HepG2 (cell line): Measurements from ENCODE around the gene TMEM151A. TPM values are rescaled to one million over a fixed set of nuclear protein-coding genes. Genes with fewer than 3 reads are reported as not detected.
A peak's percentile ranks its signal among the peaks of the same experiment; 100 is the strongest.

Source experiments
- ADNP ChIP-seq: sonication (generic); formaldehyde crosslinking; IDR thresholded peaks from 2 replicates; pipeline ENCODE4 v1.4.0; 2020; ENCODE audit warnings: missing genetic modification reagents
- AGO1 ChIP-seq: fragments of 200-400 bp; formaldehyde crosslinking; IDR thresholded peaks from 2 replicates; pipeline ENCODE4 v1.6.1; 2017; ENCODE audit warnings: mild to moderate bottlenecking, low read depth, low read length, moderate library complexity; ENCODE audit not compliant: poor library complexity, severe bottlenecking
- ARID3A ChIP-seq: IDR thresholded peaks from 2 replicates; pipeline ENCODE4 v1.6.1; 2012; ENCODE audit warnings: low read depth, low read length, improper control_type of control experiment
- ONECUT2 ChIP-seq: sonication (generic); formaldehyde crosslinking; IDR thresholded peaks from 2 replicates; pipeline ENCODE4 v1.4.0; 2020; ENCODE audit warnings: missing genetic modification reagents
- PHF8 ChIP-seq: sonication (generic); formaldehyde crosslinking; IDR thresholded peaks from 2 replicates; pipeline ENCODE4 v1.5.0; 2020; ENCODE audit warnings: missing genetic modification reagents
- SOX13 ChIP-seq, 3 experiments: fragments of 450-650 bp in 1 of 3; sonication (generic) in 1 of 3; formaldehyde crosslinking in 1 of 3; IDR thresholded peaks in 2 of 3; conservative IDR thresholded peaks in 1 of 3; 2 replicates each; pipeline versions ENCODE4 v1.5.0 to v1.6.1; 2016 to 2020; ENCODE audit warnings: antibody characterized with exemption in 1 of 3, mild to moderate bottlenecking in 1 of 3, missing compliant biosample characterization in 1 of 3, missing genetic modification reagents in 1 of 3, moderate library complexity in 1 of 3
- SP1 ChIP-seq, 2 experiments: fragments of 450-650 bp in 1 of 2; sonication (generic) in 1 of 2; formaldehyde crosslinking in 1 of 2; IDR thresholded peaks; 2 replicates each; pipeline versions ENCODE4 v1.4.0 to v1.6.1; 2016 to 2020; ENCODE audit warnings: missing genetic modification reagents in 1 of 2
- SRF ChIP-seq: IDR thresholded peaks from 2 replicates; pipeline ENCODE4 v1.6.1; 2011; ENCODE audit warnings: mild to moderate bottlenecking, low read depth, low read length, moderate library complexity
- TCF7 ChIP-seq: sonication (generic); IDR thresholded peaks from 2 replicates; pipeline ENCODE4 v1.6.1; 2016; ENCODE audit warnings: antibody characterized with exemption, low read depth
- ZBTB7A ChIP-seq: sonication (generic); formaldehyde crosslinking; IDR thresholded peaks from 2 replicates; pipeline ENCODE4 v1.8.0; 2022; ENCODE audit warnings: mild to moderate bottlenecking, missing genetic modification reagents
- ZFP62 ChIP-seq: sonication (generic); formaldehyde crosslinking; IDR thresholded peaks from 2 replicates; pipeline ENCODE4 v1.4.0; 2020; ENCODE audit warnings: missing genetic modification reagents
- ZFX ChIP-seq: sonication (generic); formaldehyde crosslinking; IDR thresholded peaks from 2 replicates; pipeline ENCODE4 v1.4.0; 2020; ENCODE audit warnings: mild to moderate bottlenecking, low read depth, missing genetic modification reagents, moderate library complexity
- ZGPAT ChIP-seq: IDR thresholded peaks from 2 replicates; pipeline ENCODE4 v1.6.1; 2016; ENCODE audit warnings: mild to moderate bottlenecking
- ZMAT5 ChIP-seq: sonication (generic); formaldehyde crosslinking; IDR thresholded peaks from 2 replicates; pipeline ENCODE4 v1.5.0; 2020; ENCODE audit warnings: mild to moderate bottlenecking, low read depth, missing genetic modification reagents, borderline replicate concordance
- ZNF292 ChIP-seq: sonication (generic); formaldehyde crosslinking; IDR thresholded peaks from 2 replicates; pipeline ENCODE4 v1.8.1; 2022; ENCODE audit warnings: mild to moderate bottlenecking, low read depth, missing genetic modification reagents, borderline replicate concordance
- ZNF496 ChIP-seq: sonication (generic); formaldehyde crosslinking; IDR thresholded peaks from 2 replicates; pipeline ENCODE4 v1.8.1; 2023; ENCODE audit warnings: mild to moderate bottlenecking, moderate library complexity, missing genetic modification reagents; ENCODE audit not compliant: insufficient replicate concordance
- ZNF687 ChIP-seq: sonication (generic); formaldehyde crosslinking; IDR thresholded peaks from 2 replicates; pipeline ENCODE4 v1.5.1; 2020; ENCODE audit warnings: mild to moderate bottlenecking, missing genetic modification reagents, moderate library complexity
- polyA plus RNA-seq, 8 experiments: library from polyadenylated mRNA; depleted of rRNA in 3 of 8; stranded (reverse) in 7 of 8; unstranded in 1 of 8; fragments of >200 nt; fragmentation: Illumina TruSeq in 4 of 8; extraction: Trizol in 4 of 8; gene quantifications; 2 replicates each; pipeline versions ENCODE4 v1.2.1 to v1.2.3, GENCODE V29; 2011 to 2016; ENCODE audit warnings: low read depth in 4 of 8, missing spikeins in 1 of 8, mixed read lengths in 1 of 8; ENCODE audit not compliant: insufficient read depth in 1 of 8
- total RNA-seq, 5 experiments: library from RNA; depleted of rRNA; stranded (reverse); fragments of >200 nt; fragmentation: Illumina TruSeq; extraction: Trizol; gene quantifications; 2 replicates each; pipeline ENCODE4 v1.2.3, GENCODE V29; 2016; ENCODE audit warnings: low read depth in 1 of 5

The TMEM151A gene
- total and polyA plus RNA-seq, 2 of the 13 experiments (the other 11 are each of a cell fraction or from before 2014, with no cell fraction given) = 0.18 to 0.33 TPM

DNA sequence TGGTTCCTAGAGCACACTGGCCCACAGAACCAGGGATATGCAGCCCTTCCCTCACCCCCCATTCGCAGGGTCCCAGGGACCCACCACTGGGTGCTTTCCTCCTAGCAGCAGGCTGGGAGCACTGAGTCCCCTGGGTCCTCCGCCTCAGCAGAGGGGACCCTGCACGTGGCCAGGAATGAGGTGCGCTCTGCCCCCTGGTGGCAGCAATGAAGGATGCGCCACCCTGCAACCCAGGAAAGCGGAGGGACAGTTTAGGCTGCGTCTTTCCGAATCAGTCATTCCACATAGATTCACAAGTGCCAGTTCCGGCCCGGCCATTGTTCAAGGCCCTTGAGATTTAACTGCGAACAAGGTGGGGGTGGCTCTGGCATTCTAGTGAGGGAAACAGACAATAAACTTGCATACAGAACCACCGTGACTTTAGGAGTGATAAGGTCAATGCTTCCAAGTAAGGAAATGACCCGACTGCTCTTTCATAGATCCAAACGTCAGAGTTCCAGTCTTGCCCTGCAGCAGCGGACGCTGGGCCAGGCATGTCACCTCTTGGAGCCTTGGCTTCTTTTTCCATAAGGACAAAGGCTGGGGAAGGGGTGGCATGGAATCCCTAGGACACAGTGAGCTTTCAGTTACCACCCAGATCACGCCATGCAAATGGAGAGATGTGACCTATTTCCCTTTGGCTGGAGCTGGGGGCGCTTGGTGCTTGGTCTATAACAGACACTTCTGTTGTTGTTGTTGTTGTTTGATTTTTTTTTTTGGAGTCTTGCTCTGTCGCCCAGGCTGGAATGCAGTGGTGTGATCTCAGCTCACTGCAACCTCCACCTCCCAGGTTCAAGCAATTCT lies 36.8 kb downstream of the TMEM151A start (continued):
- TF ChIP-seq ADNP (CRISPR knock-in tag) = peak; percentile 38; the same call in 1 of the 2 replicates
- no peak for TF ChIP-seq TCF7
- no peak for TF ChIP-seq ONECUT2 (CRISPR knock-in tag)
- peak; percentile 94 for TF ChIP-seq ZNF687
- TF ChIP-seq ZBTB7A (CRISPR knock-in tag) = peak; percentile 69; the same call in 1 of the 2 replicates
- TF ChIP-seq ZNF496 = no peak
- peak; percentile 75; the same call in 1 of the 2 replicates for TF ChIP-seq ZFX (CRISPR knock-in tag)
- no peak for TF ChIP-seq AGO1
- no peak for TF ChIP-seq SRF
- TF ChIP-seq SOX13 (IDR thresholded peaks at IDR 0.05) = no peak
- TF ChIP-seq SOX13 (CRISPR knock-in tag; conservative IDR thresholded peaks at IDR 0.05 in 1 of 2, IDR thresholded peaks at IDR 0.05 in 1 of 2) = peak in 1 of 2 experiments; percentile 71; a peak in 2 of 4 replicates
- no peak for TF ChIP-seq ZNF292 (CRISPR knock-in tag)
- no peak for TF ChIP-seq ZMAT5 (CRISPR knock-in tag)
- TF ChIP-seq ARID3A = no peak
- TF ChIP-seq ZFP62 = no peak
- 0 out of 2 replicates have a peak, but pooled peaks have one; percentile 56 for TF ChIP-seq ZGPAT
- TF ChIP-seq SP1 (IDR thresholded peaks at IDR 0.05) = no peak
- TF ChIP-seq SP1 (CRISPR knock-in tag; IDR thresholded peaks at IDR 0.05) = no peak
- peak; percentile 41; the same call in 1 of the 2 replicates for TF ChIP-seq PHF8
